Hepatocyte (in vitro differentiated cells): ENCODE data around the gene CFAP126.

Experiments used
- EZH2 ChIP-seq: fragments of 200-600 bp; sonication (generic); IDR thresholded peaks from 2 replicates; pipeline ENCODE4 v1.6.1; 2016; ENCODE audit warnings: antibody characterized with exemption, mild to moderate bottlenecking, borderline replicate concordance
- EZH2phosphoT487 ChIP-seq: fragments of 200-600 bp; sonication (generic); IDR thresholded peaks from one replicate; pipeline ENCODE4 v1.6.1; 2018; ENCODE audit warnings: antibody characterized with exemption, mild to moderate bottlenecking, low read depth, moderate library complexity; ENCODE audit not compliant: unreplicated experiment, severe bottlenecking
- TF ChIP-seq, protein P1 (sequence below): fragments of 200-600 bp; sonication (generic); IDR thresholded peaks from 2 replicates; pipeline ENCODE4 v1.5.1; 2016; ENCODE audit warnings: antibody characterized with exemption, mild to moderate bottlenecking; ENCODE audit not compliant: poor library complexity

DNA sequence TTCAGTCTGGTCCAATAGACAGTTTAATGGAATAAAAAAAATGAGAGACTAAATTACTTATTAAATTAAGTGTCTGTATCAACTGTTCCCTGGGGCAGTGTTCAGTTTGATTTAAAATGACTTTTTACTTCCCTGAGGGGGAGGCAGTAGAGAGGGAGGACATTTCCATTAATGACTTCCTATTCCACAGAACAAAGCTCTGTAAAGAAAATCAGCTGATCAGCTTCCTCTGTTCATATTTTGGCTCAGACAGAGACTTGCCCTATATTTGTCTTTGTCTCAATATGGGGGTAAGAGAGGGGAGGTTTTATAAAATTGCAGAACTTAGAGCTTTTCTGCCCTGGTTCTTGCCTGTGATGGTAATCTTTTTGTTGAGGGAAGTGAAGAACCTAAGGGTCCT is 8.4 kb downstream of the CFAP126 start:
- TF ChIP-seq, protein P1, sequence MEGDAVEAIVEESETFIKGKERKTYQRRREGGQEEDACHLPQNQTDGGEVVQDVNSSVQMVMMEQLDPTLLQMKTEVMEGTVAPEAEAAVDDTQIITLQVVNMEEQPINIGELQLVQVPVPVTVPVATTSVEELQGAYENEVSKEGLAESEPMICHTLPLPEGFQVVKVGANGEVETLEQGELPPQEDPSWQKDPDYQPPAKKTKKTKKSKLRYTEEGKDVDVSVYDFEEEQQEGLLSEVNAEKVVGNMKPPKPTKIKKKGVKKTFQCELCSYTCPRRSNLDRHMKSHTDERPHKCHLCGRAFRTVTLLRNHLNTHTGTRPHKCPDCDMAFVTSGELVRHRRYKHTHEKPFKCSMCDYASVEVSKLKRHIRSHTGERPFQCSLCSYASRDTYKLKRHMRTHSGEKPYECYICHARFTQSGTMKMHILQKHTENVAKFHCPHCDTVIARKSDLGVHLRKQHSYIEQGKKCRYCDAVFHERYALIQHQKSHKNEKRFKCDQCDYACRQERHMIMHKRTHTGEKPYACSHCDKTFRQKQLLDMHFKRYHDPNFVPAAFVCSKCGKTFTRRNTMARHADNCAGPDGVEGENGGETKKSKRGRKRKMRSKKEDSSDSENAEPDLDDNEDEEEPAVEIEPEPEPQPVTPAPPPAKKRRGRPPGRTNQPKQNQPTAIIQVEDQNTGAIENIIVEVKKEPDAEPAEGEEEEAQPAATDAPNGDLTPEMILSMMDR: no peak
- TF ChIP-seq EZH2phosphoT487: no peak
- no peak for TF ChIP-seq EZH2
